CD4-positive, alpha-beta T cell treated with Interleukin-17A for 4 hours (primary cell): ENCODE results near the gene FOXP1.
"Not testable (repeated sequence)": the region's sequence is repeated elsewhere in the genome, so short reads cannot be mapped to it uniquely, and the experiment has no call there.

Source experiments
- DNase-seq: peaks from one replicate; pipeline ENCODE4 v3.0.0-alpha.2; 2020; ENCODE audit warnings: mixed read lengths

FOXP1 gene

DNA sequence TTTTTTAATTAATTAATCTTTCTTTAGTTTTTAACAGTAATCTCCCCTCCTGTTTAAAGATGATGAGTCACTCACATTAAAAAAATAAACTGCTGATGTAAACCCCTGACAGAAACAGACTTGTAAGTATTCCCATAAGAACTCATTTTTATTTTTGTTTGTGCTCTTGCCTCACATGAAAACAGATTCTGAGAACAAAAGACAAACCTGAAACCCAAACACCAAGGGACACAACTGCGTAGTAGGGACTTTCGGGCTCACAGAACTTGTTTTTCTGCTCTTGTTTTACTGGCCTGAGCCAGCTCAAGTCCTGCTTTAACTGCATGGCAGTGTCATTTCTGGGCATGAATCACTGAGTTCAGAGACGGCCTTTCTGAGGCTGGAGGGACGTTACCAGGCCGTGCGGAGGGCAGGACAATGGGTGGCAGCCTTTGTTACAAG lies 600.8 kb downstream of the FOXP1 start:
- no peak for DNase-seq

DNA sequence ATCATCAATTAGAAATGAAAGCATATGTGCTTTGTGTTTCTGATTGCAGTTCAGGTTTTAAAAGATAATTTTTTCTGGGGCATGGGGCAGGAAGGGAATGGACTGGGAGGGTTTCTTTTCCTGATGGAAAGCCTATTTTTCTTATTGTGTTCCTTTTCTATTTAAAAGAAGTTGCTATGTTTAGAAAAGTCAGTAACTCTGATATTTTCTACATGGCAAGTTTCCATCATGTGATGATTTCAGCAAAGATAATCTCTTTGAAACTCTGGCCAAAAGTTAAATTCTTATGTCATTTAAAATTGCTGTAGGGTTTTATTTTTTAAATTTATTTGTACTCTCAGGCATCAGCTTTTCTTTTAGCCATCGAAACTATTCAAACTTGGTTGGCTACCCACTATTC lies 601.2 kb downstream of the FOXP1 start:
- no peak for DNase-seq

DNA sequence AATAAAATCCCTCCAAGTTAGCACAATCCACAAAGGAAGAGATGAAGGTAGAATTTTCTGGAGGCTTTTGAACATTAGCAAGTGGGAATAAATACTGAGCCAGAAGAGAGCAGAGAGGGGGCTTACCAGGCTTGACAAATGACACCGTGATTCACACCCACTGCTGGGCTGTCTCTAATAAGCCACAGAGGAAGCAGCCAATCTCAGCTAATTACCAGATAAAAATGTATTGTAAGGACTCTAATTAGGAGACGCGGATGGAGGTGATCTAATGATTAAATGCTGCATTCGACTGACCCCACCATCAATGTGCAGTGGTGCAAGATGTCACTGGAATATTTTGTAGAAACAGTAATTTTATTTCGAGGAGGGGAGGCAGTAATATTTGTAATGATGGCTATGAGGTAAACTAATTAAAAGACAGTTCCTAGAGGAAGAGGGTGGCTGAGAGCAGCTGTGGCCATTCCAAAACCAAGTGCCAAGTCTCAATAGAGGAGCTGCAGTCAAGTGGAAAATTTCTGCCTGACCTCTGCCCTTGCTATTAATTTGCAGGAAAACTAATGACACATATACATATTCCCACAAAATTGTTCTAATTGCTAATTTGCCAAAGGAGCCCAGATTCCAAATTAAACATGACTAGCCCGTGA lies 602.2 kb downstream of the FOXP1 start:
- DNase-seq = no peak

DNA sequence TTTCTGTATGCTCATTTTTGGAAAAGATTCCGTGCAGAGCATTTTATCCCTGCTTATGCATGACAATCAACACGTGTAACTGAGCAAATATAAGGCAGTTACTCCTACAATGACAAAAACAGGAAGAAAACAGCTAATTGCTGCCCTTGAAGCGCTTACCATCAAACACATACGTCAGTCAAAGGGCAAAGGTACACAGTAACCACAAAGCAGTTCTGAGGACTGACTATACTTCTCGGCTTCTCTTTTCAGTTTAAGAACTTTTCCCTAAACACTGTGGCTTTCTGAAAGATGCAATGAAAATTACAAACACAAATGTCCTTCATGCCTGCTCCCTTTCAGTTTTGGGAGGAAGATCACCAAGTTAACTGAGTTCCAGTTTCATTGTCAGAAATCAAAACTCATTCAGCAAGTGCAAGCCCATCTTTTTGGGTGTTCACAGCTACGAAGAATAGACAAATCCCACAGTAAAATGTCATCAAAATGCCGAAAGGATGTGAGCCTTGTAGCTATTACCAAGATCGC lies 602.8 kb downstream of the FOXP1 start:
- no peak for DNase-seq

DNA sequence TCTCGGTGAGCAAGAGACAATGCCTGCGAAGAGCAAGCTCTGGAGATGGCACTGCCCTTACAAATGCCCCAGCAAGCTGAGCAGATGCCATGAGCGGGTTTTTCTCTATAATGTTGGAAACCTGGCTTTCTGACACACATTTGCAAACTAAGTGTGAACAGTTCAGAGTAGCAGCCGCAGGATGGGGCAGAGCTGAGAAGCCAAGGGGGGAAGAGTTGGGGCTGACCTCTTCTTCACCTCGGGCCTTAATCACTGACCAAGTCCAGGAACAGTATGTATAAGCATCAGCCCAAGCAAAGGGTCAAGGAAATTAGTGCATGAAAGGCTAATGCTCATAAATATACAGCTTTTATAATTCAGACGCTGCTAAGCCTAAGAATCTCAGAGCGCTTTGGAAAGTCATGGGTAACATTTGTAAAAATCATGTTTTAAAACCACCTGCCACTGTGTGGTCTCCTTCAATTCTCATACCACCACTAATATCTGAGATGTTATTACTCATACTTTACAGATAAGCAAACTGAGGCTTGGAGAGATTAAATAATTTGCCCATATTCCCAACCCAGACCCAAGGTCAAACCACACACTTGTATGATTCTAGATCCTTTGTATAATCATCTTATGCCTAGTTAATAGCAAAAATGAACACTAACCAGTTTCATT lies 603.4 kb downstream of the FOXP1 start:
- DNase-seq = no peak

DNA sequence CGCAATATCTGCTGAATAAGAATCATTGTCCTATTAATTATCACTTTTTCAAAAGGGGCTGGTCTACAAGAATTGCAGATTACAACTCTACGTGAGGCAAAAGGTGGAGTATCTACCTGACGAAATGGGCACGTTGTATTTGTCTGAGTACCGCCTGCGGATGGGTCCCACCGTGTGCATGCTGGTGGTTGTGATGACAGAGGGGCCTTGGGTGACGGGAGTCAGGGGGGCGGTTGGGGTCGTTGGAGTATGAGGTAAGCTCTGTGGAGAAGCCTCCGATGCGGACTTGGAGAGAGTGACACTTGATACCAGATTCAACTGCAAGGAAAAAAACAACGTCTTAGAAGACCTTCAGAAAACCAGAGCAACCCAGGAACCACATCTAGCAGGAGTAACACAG lies 605.8 kb downstream of the FOXP1 start:
- no peak for DNase-seq

DNA sequence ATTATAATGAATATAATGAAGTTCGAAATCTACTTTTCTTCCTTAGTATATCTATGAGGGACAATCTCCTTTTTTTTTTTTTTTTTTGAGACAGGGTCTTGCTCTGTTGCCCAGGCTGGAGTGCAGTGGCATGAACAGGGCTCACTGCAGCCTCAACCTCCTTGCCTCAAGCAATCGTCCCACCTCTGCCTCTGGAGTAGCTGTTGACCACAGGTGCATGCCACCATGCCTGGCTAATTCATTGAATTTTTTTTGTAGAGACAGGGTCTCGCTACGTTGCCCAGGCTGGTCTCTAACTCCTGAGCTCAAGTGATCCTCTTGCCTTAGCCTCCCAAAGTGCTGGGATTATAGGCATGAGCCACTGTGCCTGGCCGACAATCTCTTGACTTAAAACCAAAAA lies 607.5 kb downstream of the FOXP1 start:
- DNase-seq = not testable (repeated sequence)

DNA sequence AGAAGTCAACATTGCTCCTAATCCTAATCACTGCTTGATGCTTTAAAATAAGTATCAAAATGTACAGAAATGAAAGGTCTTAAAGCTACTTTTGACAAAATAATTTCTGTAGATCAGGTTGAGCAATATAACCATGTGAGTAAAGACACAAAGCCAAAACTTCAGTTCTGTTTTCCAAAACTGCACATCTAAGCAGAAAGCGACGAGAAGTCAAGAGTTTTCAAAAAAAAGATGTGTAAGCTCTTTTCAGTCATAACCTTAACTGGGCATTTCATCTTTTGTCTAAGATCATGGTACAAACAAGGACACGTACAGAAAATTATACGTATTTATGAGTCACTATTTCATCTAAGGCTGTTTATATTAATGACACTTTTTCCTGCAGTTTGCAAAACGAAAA lies 608.8 kb downstream of the FOXP1 start:
- no peak for DNase-seq

DNA sequence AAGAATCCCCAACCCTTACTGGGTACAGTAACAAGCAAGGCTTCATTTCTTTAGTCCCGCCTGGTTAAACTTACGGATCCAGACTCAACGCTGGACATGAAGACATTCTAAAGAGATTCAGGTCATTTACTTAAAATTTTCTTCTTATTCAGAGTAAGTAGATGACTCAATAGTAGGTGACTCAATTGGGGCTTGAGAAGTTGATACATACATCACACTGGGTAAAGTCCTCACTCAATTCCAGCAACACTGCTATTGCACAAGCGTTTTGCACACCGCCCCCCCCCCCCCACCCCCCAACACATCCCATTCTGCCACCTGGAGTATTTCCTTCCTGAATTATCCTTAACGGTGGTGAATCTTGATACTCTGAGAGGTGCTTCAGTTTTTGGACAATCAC lies 610.0 kb downstream of the FOXP1 start:
- DNase-seq = no peak

DNA sequence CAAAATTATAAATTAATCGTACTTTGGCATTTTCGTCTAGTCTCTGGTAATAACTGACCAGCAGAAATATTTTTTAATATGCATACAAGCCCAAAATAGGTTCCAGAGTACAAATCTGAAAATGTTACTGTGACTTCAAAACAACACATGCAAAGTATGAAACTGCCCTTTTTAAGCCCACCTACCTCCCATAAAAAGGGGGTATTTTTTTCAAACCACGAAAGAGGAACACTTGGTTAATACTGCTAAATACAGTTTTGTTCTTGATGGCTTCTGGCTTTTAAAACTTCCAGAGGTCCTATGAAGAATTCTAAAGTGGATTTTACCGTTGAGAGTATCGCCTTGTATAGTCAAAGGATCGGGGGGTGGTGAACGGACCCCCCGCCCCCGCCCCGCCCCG lies 610.7 kb downstream of the FOXP1 start:
- no peak for DNase-seq

DNA sequence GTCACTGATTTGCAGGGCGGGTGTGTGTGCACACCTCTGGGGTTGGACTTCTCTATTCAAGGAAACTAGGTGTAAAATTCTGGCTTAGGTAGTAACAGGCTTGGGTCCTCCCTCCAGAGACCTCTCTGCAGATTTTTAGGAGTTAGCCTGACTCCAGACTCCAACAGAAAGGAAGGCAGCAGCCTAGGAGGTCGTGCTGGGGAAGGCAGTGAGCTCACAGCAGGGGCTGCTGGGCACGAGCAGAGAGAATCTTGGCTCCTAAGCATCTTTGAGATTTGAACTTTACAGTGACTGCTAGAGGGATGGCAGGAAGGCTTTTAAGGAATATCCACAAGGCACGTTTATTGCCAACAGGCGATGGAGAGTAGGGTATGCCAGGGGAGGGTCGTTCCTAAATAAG lies 612.6 kb downstream of the FOXP1 start:
- no peak for DNase-seq

DNA sequence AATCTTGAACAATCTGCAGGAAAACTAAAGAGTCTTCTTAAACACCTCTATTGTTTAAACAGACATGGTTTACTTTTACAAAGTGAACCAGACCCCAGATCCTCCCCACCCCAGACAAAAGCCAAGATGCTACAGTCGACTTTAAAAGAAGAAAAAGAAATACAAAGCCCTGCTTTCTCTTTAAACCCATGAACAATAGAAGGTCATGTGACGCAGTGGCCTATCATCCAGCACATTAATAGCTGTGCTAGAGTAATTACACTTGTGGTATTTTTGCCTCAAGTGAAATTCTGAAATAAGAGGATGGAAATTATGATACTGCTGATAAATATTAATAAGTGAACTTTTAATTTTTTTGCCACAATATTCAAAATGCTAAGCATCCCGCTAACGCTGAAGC lies 613.4 kb downstream of the FOXP1 start:
- no peak for DNase-seq

DNA sequence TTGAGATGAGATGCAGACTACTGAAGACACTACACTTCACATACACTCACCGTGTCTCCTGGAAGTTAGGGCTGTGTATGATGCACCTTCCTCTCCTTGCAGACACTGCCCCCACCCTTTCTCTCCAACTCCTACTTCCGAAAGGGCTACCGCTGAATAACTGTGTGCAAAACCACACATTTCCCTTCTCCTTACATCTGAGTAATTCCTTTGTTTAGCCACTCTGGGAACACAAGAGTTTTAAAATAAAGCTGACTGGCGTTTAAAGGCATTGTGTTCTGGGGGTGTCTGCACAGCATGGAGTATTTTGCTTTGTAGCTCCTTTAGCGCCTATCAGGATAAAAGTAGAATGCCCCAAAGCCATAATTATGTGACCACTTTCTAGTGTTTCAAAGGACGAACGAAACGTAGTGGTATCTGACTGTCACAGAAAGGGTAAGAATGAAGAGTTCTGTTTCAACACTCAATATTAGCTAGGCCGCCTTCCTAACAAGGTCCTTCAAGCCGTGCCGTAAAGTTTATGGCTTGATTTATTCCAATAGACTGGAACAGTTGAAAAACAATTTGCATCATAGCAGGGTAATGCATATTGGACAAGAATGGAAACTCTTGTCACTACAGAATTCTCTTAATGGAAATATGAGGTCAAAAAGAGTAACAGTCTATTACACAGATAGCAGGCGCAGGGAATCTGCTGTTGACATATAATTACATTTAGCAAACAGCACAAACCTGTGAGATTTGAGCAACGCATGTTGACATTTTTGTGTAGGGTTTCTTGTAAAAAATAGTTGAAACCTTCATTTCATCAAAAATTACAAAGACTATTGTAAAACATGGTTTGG lies 619.9 kb downstream of the FOXP1 start:
- DNase-seq = no peak

DNA sequence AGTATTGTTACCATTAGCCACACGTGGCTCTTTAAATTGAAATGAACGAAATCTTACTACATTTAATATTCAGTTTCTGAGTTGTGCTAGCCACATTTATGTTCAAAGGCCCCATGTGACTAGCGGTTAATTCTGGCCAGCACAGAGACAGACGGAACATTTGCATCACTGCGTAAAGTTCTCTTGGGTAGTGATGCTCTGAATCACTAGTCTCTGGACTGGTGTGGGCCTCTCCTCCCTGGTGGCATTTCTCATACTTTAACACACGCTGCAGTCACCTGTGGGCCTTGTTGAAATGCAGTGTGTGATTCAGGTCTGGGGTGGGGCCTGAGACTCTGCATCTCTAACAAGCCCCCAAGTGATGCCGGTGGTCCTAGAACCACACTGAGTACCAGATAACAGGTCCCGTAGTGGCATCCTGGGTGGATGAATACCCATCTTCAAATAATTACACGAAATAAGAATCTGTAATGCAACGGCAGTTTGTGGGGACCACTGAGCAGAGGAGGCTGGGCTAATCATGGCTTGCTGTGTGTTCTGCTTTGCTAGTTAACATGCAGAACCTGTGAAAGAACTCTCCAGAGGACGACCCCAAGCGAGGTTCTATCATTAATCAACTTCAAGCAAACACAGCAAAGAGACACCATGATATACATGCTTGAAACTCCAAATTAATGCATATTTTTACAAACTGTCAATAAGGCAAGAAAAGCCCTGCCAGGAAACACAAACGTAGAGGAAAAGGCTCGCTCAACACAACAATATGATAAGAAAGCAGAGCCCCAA lies 623.8 kb downstream of the FOXP1 start:
- no peak for DNase-seq

DNA sequence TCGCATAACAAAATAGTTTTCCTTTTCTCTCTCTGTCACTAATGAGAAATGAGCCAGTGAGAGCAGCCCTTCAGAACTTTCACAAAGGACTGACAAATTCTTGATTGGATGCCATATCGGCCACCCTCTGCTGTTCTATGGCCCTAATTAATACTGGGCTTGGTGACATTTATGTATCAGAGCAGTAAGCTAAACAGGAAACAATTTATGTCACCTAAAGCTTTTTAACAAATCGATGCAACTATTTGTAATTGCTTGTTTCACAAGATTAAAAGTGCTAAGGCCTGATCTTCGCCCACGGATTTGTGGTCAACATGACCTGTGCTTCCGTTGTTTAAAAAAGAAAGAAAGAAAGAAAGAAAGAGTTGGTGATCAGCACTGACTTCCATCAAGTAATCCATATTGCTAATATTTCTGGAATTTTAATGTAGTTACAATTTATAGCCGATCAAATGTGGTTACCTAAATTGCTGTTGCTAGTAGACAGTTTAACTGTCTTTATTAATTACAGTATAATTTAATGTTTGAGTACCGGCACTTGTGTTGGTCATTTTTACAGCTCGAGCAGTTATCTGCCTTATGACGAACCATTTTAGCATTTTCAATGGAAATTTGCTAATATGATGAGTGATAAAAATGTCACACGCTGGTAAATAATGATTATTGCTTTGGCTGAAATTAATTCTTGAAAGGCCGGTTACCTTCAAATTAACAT lies 631.3 kb downstream of the FOXP1 start:
- no peak for DNase-seq

DNA sequence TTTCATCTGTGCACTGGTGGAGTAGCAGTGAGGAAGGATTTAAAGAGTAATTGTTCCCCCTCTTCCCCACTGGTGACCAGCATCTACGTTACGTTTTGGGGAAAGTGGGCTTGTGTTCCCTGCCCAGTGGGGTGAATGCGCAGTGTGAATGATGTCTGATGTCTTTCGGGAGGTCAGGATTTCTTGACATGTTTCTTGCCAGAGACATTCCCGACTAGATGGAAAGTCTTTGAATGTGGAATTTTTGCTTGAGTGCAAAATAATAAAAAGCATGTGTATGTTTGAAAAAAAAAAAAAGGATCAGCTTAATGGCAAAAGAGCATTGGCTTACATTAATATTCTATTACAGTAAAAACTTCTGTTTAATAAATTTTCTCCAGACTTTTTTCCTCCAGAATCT lies 632.2 kb downstream of the FOXP1 start:
- no peak for DNase-seq

DNA sequence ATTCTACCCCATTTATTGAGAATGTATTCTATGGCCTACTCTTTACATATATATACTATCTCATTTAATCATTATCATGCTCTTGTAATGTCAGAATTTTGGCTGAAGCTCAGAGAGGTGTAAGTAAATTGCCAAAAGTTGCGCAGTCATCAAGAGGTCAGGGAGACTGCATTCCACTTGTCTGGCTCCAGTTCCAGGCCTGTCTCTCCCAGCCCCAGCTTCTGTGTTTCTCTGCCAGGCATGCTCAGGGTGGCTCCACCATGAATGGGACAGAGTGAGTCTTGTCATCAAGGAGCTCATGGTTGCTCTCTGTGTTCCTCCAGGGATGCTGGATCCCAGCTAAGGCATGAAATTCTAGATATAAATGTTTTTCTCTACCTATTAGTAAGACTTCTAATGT lies 635.9 kb downstream of the FOXP1 start:
- DNase-seq = no peak

DNA sequence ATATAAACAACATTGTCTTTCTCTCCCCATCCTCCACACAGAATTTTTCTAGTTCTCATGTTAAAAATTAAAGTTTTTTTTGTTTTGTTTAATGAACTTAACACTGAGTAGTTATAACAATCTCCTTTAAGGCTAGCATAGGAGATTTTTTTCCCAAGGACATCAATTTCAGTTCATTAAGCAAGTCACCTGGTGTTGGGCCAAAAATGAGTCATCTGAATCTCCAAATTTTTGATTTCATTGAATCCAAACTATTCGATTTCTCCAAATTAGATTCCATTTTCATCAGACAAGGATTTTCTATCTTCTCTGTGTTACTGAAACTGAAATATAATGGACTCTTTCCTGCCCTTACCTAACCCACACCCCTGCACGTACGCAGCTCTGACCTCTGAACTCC lies 639.6 kb downstream of the FOXP1 start:
- DNase-seq = no peak

DNA sequence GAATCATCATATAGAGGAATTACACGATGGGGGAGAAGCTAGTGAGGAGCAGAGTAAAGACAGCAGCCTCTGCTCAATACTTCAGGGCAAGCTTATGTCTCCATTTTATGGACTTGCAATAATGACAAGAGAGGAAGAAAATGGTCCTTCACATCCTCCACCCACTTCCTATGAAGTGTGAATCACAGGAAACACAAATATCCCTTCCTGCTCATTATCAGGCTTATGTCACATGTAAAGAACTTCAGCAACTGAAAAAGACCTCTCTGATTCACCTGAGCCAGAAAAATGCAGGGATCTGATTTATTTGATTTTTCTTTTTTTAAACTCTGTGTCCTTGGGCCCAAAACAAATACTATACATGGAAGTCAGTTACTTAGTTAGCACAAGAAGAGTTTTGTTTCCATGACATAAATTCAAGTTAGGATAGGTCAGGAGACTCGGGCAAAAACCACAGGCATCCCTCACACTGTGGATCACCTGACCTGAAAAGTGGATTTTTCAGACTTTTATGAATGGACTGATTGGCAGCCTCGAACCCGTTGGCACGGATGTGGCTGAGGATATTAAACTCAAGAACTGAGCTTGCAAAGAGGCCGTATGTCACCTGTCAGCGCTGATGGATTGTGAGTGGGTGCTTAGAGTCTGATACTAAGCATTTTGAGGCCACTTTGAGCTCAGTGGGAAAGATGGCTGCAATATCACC lies 650.3 kb downstream of the FOXP1 start:
- DNase-seq = no peak

DNA sequence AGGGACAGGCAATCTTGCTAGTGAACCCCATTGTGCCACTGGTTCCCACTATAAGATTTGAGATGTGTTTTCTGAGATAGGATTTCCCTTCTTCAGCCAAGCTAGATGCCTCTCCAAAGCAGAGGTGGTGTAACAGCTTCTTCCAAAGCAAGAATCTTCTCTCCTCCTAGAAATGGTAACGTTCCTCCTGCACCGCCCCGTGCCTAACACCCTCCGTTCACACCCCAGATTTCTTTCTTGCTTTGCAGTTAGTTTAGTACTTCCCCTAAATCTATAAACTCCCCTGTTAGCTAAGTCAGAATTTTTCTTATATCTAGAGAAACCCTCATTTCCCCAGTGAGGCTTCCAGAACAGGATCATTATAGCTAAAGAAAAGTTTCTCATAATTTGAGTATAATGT lies 653.5 kb downstream of the FOXP1 start:
- no peak for DNase-seq

DNA sequence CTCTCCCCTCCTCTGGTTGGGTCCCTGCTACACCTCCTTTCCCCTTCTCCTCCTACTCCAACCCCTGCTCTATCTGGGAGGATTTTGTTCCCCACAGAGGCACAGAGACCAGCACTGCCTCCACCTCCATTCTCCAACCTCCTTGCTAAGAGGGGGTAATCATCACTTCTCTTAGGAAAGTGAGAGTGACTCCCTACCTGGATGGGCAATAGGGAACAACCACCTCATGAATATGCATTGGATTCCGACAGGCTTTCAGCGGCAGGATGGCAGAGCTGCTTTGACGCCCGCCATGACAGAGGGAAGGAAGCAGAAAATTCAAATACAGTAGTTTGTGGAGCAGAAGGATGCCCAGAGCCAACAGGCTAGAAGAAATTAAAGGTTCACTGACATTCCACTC lies 656.3 kb downstream of the FOXP1 start:
- DNase-seq = no peak

DNA sequence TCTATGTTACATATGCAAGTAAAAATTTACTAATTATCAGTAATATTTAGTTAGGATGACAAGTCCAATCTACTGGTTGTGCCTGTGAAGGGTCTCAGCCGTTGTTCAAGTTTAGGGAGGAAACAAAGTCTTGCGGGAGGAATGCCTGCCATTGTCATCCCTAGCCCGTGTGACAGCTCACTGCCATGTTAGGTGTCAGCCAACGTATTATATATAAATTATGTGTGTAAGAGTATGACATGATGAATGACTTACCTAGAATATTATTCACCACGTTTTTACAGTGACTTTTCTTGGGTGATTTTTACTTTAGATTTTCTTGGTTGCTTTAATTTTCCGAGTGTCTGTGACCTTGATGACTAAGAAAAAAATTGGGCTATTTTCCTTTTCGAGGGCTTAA lies 656.7 kb downstream of the FOXP1 start:
- DNase-seq = no peak
